ENCODE data around the gene CDK5RAP3.

The CDK5RAP3 gene

DNA sequence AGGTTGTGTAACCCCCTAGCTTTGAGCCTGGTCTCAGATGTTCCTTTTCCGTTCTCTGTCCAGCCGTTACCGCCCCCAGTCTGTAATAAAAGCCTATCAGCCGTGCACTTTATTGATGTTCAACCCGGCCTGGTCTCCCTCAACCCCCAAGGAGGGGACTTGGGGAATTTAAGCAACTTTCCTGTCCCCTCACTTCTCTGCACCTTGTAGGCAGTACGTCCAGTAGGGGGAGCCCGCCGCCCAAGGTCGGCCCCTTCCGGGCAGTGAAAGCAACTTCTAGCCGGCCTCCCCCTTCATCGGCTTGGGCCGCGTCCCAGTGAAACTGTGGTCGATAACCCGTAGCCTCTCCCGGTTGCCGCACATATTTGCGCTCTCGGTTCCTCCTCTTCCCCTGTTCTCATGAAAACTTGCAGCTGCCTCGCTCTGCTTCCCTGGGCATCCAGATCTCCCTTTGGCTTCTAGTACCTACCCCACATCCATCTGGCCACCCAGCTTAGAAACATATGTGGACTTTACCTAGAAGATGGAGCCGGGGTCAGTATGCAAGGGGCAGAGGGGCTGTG is 21.6 kb upstream of the CDK5RAP3 start:
- H3K4me3 ChIP-seq (ENCODE audit: low read depth in 1 of 2, low read length in 2 of 2) = no peak overlapping the region
- H3K9ac ChIP-seq (ENCODE audit: low read depth, low read length) = 0 out of 2 replicates have a peak overlapping the region, but pooled peaks have one; percentile 15
- H3K27ac ChIP-seq (ENCODE audit: low read length) = no peak overlapping the region
- H3K4me1 ChIP-seq (ENCODE audit: insufficient read depth, low read length) = peaks cover 10% of the 10 kb centered on the region; the same call in 1 of the 2 replicates
- TF ChIP-seq EZH2 (IDR thresholded peaks at IDR 0.05; ENCODE audit: borderline replicate concordance, low read depth, low read length, severe bottlenecking) = no peak
- TF ChIP-seq, protein P1, sequence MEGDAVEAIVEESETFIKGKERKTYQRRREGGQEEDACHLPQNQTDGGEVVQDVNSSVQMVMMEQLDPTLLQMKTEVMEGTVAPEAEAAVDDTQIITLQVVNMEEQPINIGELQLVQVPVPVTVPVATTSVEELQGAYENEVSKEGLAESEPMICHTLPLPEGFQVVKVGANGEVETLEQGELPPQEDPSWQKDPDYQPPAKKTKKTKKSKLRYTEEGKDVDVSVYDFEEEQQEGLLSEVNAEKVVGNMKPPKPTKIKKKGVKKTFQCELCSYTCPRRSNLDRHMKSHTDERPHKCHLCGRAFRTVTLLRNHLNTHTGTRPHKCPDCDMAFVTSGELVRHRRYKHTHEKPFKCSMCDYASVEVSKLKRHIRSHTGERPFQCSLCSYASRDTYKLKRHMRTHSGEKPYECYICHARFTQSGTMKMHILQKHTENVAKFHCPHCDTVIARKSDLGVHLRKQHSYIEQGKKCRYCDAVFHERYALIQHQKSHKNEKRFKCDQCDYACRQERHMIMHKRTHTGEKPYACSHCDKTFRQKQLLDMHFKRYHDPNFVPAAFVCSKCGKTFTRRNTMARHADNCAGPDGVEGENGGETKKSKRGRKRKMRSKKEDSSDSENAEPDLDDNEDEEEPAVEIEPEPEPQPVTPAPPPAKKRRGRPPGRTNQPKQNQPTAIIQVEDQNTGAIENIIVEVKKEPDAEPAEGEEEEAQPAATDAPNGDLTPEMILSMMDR (IDR thresholded peaks at IDR 0.05; ENCODE audit: borderline replicate concordance, extremely low read depth, low read length, poor library complexity, severe bottlenecking) = peak; percentile 77
- ATAC-seq (ENCODE audit: insufficient read depth, low read depth) (peak; percentile 79), DNase-seq (peak; percentile 72)
- 0 out of 2 replicates have a peak overlapping the region, but pooled peaks have one; percentile 34 for H2AFZ ChIP-seq (ENCODE audit: low read depth, low read length)
- peak overlapping the region; percentile 53 for H3K4me2 ChIP-seq (ENCODE audit: insufficient read depth, low read length)
- peaks cover 31% of the 10 kb centered on the region for H3K36me3 ChIP-seq (ENCODE audit: insufficient read depth, low read length)
- no peaks in the 10 kb centered on the region for H3K79me2 ChIP-seq (ENCODE audit: insufficient read depth, low read length)
- no peaks in the 10 kb centered on the region for H3K27me3 ChIP-seq (ENCODE audit: insufficient read depth, low read length, poor library complexity)
- no peaks in the 10 kb centered on the region for H3K9me3 ChIP-seq (ENCODE audit: insufficient read depth, low read length, severe bottlenecking)
- H4K20me1 ChIP-seq (ENCODE audit: insufficient read depth, low read length) = no peaks in the 10 kb centered on the region

DNA sequence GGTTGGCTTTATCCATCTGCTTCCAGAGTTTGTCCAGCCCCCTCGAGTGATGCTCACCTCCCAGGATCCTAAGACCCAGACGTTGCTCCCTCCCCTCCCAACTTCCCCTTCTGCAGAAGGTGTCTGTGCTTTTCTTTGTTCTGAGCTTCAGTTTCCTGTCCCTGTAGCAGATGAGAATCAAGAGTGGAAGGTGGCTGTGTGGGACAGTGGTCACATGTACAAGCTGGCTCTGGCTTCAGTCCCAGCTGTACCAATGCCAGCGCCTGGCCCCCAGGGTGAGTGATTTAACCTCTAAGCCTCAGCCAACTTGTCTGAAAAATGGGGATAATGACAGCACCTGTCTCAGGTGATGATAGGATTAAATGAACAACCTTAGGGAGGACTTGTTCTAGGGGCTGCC is 21.0 kb upstream of the CDK5RAP3 start:
- ATAC-seq (ENCODE audit: insufficient read depth, low read depth) = no peak
- H3K79me2 ChIP-seq (ENCODE audit: insufficient read depth, low read length) = no peaks in the 10 kb centered on the region
- H3K4me1 ChIP-seq (ENCODE audit: insufficient read depth, low read length) = peaks cover 10% of the 10 kb centered on the region; the same call in 1 of the 2 replicates
- no peaks in the 10 kb centered on the region for H4K20me1 ChIP-seq (ENCODE audit: insufficient read depth, low read length)
- no peaks in the 10 kb centered on the region for H3K9me3 ChIP-seq (ENCODE audit: insufficient read depth, low read length, severe bottlenecking)
- no peaks in the 10 kb centered on the region for H3K27me3 ChIP-seq (ENCODE audit: insufficient read depth, low read length, poor library complexity)
- H2AFZ ChIP-seq (ENCODE audit: low read depth, low read length) = no peak overlapping the region
- no peak overlapping the region for H3K27ac ChIP-seq (ENCODE audit: low read length)
- TF ChIP-seq, protein P1 (IDR thresholded peaks at IDR 0.05; ENCODE audit: borderline replicate concordance, extremely low read depth, low read length, poor library complexity, severe bottlenecking) = no peak
- no peak for TF ChIP-seq EZH2 (IDR thresholded peaks at IDR 0.05; ENCODE audit: borderline replicate concordance, low read depth, low read length, severe bottlenecking)
- no peak for DNase-seq
- H3K4me2 ChIP-seq (ENCODE audit: insufficient read depth, low read length) = no peak overlapping the region
- H3K9ac ChIP-seq (ENCODE audit: low read depth, low read length) = no peak overlapping the region
- no peak overlapping the region for H3K4me3 ChIP-seq (ENCODE audit: low read depth in 1 of 2, low read length in 2 of 2)
- peaks cover 29% of the 10 kb centered on the region for H3K36me3 ChIP-seq (ENCODE audit: insufficient read depth, low read length)

DNA sequence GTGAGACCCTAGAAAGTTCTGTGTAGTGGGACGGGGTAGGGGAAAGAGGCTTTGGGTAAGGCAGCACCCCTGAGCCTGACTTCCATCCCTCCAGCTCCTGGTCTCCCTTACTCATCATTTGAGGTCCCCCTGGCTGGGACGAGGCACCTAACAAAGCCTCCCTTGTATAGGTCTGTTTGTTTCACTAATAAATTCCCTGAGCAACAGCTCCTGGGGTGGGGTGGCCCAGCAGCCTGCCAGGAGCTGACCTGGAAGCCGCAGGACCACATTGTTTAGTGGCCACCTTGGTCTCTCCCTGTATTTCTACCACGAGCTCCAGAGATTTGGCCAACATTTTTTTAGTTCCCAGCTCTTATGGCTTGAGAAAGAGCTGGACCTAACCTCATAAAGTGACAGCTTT is 20.5 kb upstream of the CDK5RAP3 start:
- Histone ChIP-seq H3K27ac (ENCODE audit: low read length) (no peak overlapping the region), H3K4me2 (ENCODE audit: insufficient read depth, low read length) (no peak overlapping the region), H3K9me3 (ENCODE audit: insufficient read depth, low read length, severe bottlenecking) (no peaks in the 10 kb centered on the region), H3K4me1 (ENCODE audit: insufficient read depth, low read length) (peaks cover 10% of the 10 kb centered on the region; the same call in 1 of the 2 replicates), H3K9ac (ENCODE audit: low read depth, low read length) (no peak overlapping the region), H3K79me2 (ENCODE audit: insufficient read depth, low read length) (no peaks in the 10 kb centered on the region), H3K27me3 (ENCODE audit: insufficient read depth, low read length, poor library complexity) (no peaks in the 10 kb centered on the region), H3K36me3 (ENCODE audit: insufficient read depth, low read length) (peaks cover 24% of the 10 kb centered on the region), H3K4me3 (ENCODE audit: low read depth in 1 of 2, low read length in 2 of 2) (no peak overlapping the region), H2AFZ (ENCODE audit: low read depth, low read length) (no peak overlapping the region), H4K20me1 (ENCODE audit: insufficient read depth, low read length) (no peaks in the 10 kb centered on the region)
- ATAC-seq (ENCODE audit: insufficient read depth, low read depth) (no peak), DNase-seq (no peak)
- TF ChIP-seq, protein P1 (IDR thresholded peaks at IDR 0.05; ENCODE audit: borderline replicate concordance, extremely low read depth, low read length, poor library complexity, severe bottlenecking) = no peak
- TF ChIP-seq EZH2 (IDR thresholded peaks at IDR 0.05; ENCODE audit: borderline replicate concordance, low read depth, low read length, severe bottlenecking) = no peak

Data from DND-41 (cell line).